Breast epithelium (tissue), 4 donors: Measurements from ENCODE around the gene SAP130. TPM values are rescaled to one million over a fixed set of nuclear protein-coding genes. Genes with fewer than 3 reads are reported as not detected.

Experiments used
- DNase-seq, 2 donors: peaks; one replicate each; pipeline ENCODE4 v3.0.0-alpha.2; 2019; ENCODE audit warnings: low spot score in 2 of 2
- H3K27ac ChIP-seq, 2 donors: fragments of 200-600 bp; sonication (generic) in 1 of 2; one replicate each; pipeline ENCODE4 v1.5.1; 2016 to 2019; ENCODE audit warnings: mild to moderate bottlenecking in 1 of 2
- H3K27me3 ChIP-seq, 2 donors: fragments of 200-600 bp; sonication (generic) in 1 of 2; one replicate each; pipeline versions ENCODE4 v1.5.1 to v1.6.0; 2017 to 2019; ENCODE audit warnings: control low read depth in 1 of 2, mild to moderate bottlenecking in 1 of 2
- H3K36me3 ChIP-seq: fragments of 200-600 bp; one replicate; pipeline ENCODE4 v1.5.1; 2019
- H3K4me1 ChIP-seq, 2 donors: fragments of 200-600 bp; sonication (generic); one replicate each; pipeline ENCODE4 v1.5.1; 2016 to 2019; ENCODE audit warnings: control low read depth in 1 of 2
- H3K4me3 ChIP-seq, 3 donors: fragments of 200-600 bp; sonication (generic); 1 replicate in 2 of 3; 2 replicates in 1 of 3; pipeline ENCODE4 v1.5.1; 2016 to 2019; ENCODE audit warnings: mild to moderate bottlenecking in 3 of 3, moderate library complexity in 2 of 3
- H3K9me3 ChIP-seq, 2 donors: fragments of 200-600 bp; sonication (generic) in 1 of 2; one replicate each; pipeline ENCODE4 v1.5.1; 2016 to 2019; ENCODE audit warnings: control low read depth in 1 of 2
- POLR2A ChIP-seq: fragments of 450-650 bp; IDR thresholded peaks from one replicate; pipeline ENCODE4 v1.6.1; 2016; ENCODE audit warnings: antibody characterized with exemption, mild to moderate bottlenecking, moderate library complexity
- POLR2AphosphoS5 ChIP-seq, 3 donors: sonication (generic); formaldehyde crosslinking; IDR thresholded peaks; one replicate each; pipeline ENCODE4 v1.6.1; 2017; ENCODE audit warnings: antibody characterized with exemption in 3 of 3
- intact Hi-C: fragments of 100-400 bp; cut with DNase I; formaldehyde crosslinking; loops from one replicate; pipeline ENCODE4 v1.15.1; 2023; ENCODE audit warnings: low total_unique reads
- total RNA-seq, 3 donors: library from RNA; depleted of rRNA; stranded (reverse); fragments of >200 nt; gene quantifications; one replicate each; pipeline ENCODE4 v1.1.0, GENCODE V29; 2016
- TF ChIP-seq, protein P1 (sequence below), 3 donors: fragments of 450-650 bp; IDR thresholded peaks; one replicate each; pipeline ENCODE4 v1.5.1; 2016 to 2017; ENCODE audit warnings: antibody characterized with exemption in 3 of 3, mild to moderate bottlenecking in 3 of 3, moderate library complexity in 3 of 3

Gene SAP130
- total RNA-seq, 3 donors from 2014 or later, result 7.5 to 10.4 (median 8.5) TPM

- Histone ChIP-seq H3K4me3 (no peak overlapping the region), H3K4me1 (no peaks in the 10 kb centered on the region), H3K36me3 (no peaks in the 10 kb centered on the region), H3K9me3 (peaks cover 15 to 16% of the 10 kb centered on the region in 2 donors), H3K27me3 (no peaks in the 10 kb centered on the region), H3K27ac (no peak overlapping the region)
- intact Hi-C loops, result no loop called here
- no peak for DNase-seq
- TF ChIP-seq, protein P1, sequence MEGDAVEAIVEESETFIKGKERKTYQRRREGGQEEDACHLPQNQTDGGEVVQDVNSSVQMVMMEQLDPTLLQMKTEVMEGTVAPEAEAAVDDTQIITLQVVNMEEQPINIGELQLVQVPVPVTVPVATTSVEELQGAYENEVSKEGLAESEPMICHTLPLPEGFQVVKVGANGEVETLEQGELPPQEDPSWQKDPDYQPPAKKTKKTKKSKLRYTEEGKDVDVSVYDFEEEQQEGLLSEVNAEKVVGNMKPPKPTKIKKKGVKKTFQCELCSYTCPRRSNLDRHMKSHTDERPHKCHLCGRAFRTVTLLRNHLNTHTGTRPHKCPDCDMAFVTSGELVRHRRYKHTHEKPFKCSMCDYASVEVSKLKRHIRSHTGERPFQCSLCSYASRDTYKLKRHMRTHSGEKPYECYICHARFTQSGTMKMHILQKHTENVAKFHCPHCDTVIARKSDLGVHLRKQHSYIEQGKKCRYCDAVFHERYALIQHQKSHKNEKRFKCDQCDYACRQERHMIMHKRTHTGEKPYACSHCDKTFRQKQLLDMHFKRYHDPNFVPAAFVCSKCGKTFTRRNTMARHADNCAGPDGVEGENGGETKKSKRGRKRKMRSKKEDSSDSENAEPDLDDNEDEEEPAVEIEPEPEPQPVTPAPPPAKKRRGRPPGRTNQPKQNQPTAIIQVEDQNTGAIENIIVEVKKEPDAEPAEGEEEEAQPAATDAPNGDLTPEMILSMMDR (IDR thresholded peaks at IDR 0.05), result no peak
- TF ChIP-seq POLR2AphosphoS5 (IDR thresholded peaks at IDR 0.05), result no peak
- TF ChIP-seq POLR2A, result no peak
Observed at GRCh38 chr2:128043041-128043440, 15.2 kb upstream of the SAP130 start.

GRCh38 chr2:128041561-128041960, 13.7 kb upstream of the SAP130 start:
- intact Hi-C loops, result no loop called here
- Histone ChIP-seq H3K36me3 (no peaks in the 10 kb centered on the region), H3K4me1 (no peaks in the 10 kb centered on the region), H3K4me3 (no peak overlapping the region), H3K9me3 (peaks cover 20 to 28% of the 10 kb centered on the region in 2 donors), H3K27me3 (no peaks in the 10 kb centered on the region), H3K27ac (no peak overlapping the region)
- no peak for DNase-seq
- TF ChIP-seq POLR2A, result no peak

DNA sequence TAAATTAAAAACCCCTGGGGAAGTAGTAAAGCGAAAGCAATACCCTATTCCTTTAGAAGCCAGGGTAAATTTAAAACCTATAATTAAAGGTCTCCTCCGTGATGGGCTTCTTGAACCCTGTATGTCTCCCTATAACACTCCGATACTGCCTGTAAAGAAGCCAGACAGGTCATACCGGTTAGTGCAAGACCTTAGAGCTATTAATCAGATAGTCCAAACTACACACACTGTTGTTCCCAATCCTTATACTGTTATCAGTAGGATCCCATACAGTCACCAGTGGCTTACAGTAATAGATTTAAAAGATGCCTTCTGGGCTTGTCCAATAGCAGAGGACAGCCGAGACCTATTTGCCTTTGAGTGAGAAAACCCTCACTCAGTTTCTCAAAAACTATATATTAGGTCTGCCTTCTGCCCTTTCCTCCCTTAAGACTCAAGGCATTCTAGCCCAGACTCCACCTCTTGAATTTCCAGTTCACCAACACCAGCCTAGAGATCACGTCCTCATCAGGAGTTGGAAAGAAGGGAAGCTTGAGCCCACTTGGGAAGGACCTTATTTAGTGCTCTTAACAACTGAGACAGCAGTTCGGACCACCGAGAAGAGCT, 12.4 kb upstream of the SAP130 start:
- Histone ChIP-seq H3K27ac (no peak overlapping the region), H3K27me3 (no peaks in the 10 kb centered on the region), H3K9me3 (peaks cover 20 to 32% of the 10 kb centered on the region in 2 donors), H3K36me3 (no peaks in the 10 kb centered on the region), H3K4me3 (no peak overlapping the region), H3K4me1 (no peaks in the 10 kb centered on the region)
- no peak for DNase-seq
- no peak for TF ChIP-seq POLR2AphosphoS5 (IDR thresholded peaks at IDR 0.05)
- TF ChIP-seq POLR2A, result no peak
- TF ChIP-seq, protein P1 (IDR thresholded peaks at IDR 0.05), result no peak
- intact Hi-C loops, result no loop called here

GRCh38 chr2:128039535-128039934, 11.7 kb upstream of the SAP130 start:
- Histone ChIP-seq H3K9me3 (peaks cover 20 to 32% of the 10 kb centered on the region in 2 donors), H3K27ac (no peak overlapping the region), H3K4me3 (no peak overlapping the region), H3K27me3 (no peaks in the 10 kb centered on the region), H3K36me3 (no peaks in the 10 kb centered on the region), H3K4me1 (no peaks in the 10 kb centered on the region)
- no peak for DNase-seq
- intact Hi-C loops, result no loop called here
- no peak for TF ChIP-seq POLR2A
- no peak for TF ChIP-seq POLR2AphosphoS5 (IDR thresholded peaks at IDR 0.05)
- TF ChIP-seq, protein P1 (IDR thresholded peaks at IDR 0.05), result no peak

DNA sequence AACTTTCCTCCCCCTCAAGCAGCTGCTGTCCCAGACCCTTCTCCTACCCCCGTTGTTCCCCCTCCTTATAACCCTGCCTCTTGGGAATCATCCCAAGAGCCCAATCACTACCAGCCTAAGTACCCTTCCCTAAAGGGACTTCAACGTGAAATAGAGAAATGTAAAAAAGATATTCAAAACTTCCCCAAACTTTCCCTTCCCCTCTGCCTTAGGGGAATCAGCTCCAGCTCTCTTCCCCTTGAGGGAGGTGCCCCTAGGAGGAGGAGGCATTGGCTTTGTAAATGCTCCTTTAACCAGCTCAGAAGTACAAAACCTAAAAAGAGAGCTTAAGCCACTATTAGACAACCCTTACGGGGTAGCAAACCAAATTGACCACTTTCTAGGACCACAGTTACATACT, 10.6 kb upstream of the SAP130 start:
- H3K27ac ChIP-seq, result no peak overlapping the region
- no peak overlapping the region for H3K4me3 ChIP-seq
- DNase-seq, result no peak
- TF ChIP-seq, protein P1 (IDR thresholded peaks at IDR 0.05), result no peak
- TF ChIP-seq POLR2AphosphoS5 (IDR thresholded peaks at IDR 0.05) (no peak), POLR2A (no peak)
- no peaks in the 10 kb centered on the region for H3K36me3 ChIP-seq
- peaks cover 14 to 26% of the 10 kb centered on the region in 2 donors for H3K9me3 ChIP-seq
- no peaks in the 10 kb centered on the region for H3K27me3 ChIP-seq
- H3K4me1 ChIP-seq, result no peaks in the 10 kb centered on the region
- intact Hi-C loops, result no loop called here
